ENCODE measurements around the gene CADM2. TPM values are rescaled to one million over a fixed set of nuclear protein-coding genes. Genes with fewer than 3 reads are reported as not detected.

CADM2 gene
- polyA plus RNA-seq, 1 donor from 2014 or later, result 4.5 TPM

GRCh38 chr3:85007195-85008094, 48.7 kb downstream of the CADM2 start:
- Histone ChIP-seq H3K27ac (ENCODE audit: low read length) (no peak overlapping the region), H3K9ac (ENCODE audit: low read length) (no peak overlapping the region), H3F3A (ENCODE audit: insufficient read depth, low read length, poor library complexity, severe bottlenecking) (no peaks in the 10 kb centered on the region)

DNA sequence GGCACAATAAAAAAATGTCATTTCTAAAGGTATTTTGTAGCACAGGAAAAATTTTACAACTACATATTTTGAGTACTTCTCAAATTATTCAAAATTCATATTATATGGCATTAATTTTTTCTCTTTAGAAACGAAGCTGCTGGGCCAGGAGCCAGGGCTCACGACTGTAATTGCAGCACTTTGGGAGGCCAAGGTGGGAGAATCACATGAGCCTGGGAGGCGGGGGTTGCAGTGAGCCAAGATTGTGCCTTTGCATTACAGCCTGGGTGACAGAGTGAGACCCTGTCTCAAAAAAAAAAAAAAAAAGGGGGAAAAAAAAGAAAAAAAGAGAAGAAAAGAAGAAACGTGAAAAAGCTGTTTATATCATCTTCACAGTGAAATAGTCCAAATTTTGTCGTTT, 62.0 kb downstream of the CADM2 start:
- Histone ChIP-seq H3K79me2 (replicated peaks; ENCODE audit: insufficient read depth, low read length) (no peaks in the 10 kb centered on the region), H3K9me2 (ENCODE audit: insufficient read depth, low read length) (no peaks in the 10 kb centered on the region), H2AFZ (ENCODE audit: low read depth, low read length) (no peak overlapping the region), H3F3A (ENCODE audit: insufficient read depth, low read length, poor library complexity, severe bottlenecking) (no peaks in the 10 kb centered on the region), H3K4me3 (ENCODE audit: low read length) (no peak overlapping the region), H3K27ac (ENCODE audit: low read length) (no peak overlapping the region), H4K20me1 (ENCODE audit: insufficient read depth) (no peaks in the 10 kb centered on the region), H3K9me3 (ENCODE audit: low read length) (no peaks in the 10 kb centered on the region), H3K27me3 (ENCODE audit: insufficient read depth, low read depth, low read length) (no peaks in the 10 kb centered on the region), H3K4me2 (ENCODE audit: low read length) (no peak overlapping the region), H3K36me3 (ENCODE audit: insufficient read depth, low read length) (no peaks in the 10 kb centered on the region), H3K9ac (ENCODE audit: low read length) (no peak overlapping the region)
- TF ChIP-seq MXI1 (conservative IDR thresholded peaks at IDR 0.05; ENCODE audit: poor library complexity, severe bottlenecking), result no peak
- no peak for TF ChIP-seq TAF1 (IDR thresholded peaks at IDR 0.05; ENCODE audit: low read depth)
- TF ChIP-seq SMC3 (conservative IDR thresholded peaks at IDR 0.05; ENCODE audit: poor library complexity), result no peak
- no peak for TF ChIP-seq POLR2AphosphoS5 (IDR thresholded peaks at IDR 0.05)
- no peak for TF ChIP-seq RAD21 (conservative IDR thresholded peaks at IDR 0.05)
- TF ChIP-seq, protein P1, sequence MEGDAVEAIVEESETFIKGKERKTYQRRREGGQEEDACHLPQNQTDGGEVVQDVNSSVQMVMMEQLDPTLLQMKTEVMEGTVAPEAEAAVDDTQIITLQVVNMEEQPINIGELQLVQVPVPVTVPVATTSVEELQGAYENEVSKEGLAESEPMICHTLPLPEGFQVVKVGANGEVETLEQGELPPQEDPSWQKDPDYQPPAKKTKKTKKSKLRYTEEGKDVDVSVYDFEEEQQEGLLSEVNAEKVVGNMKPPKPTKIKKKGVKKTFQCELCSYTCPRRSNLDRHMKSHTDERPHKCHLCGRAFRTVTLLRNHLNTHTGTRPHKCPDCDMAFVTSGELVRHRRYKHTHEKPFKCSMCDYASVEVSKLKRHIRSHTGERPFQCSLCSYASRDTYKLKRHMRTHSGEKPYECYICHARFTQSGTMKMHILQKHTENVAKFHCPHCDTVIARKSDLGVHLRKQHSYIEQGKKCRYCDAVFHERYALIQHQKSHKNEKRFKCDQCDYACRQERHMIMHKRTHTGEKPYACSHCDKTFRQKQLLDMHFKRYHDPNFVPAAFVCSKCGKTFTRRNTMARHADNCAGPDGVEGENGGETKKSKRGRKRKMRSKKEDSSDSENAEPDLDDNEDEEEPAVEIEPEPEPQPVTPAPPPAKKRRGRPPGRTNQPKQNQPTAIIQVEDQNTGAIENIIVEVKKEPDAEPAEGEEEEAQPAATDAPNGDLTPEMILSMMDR (IDR thresholded peaks at IDR 0.05; ENCODE audit: poor library complexity, severe bottlenecking), result no peak
- no peak for TF ChIP-seq EP300 (conservative IDR thresholded peaks at IDR 0.05; ENCODE audit: poor library complexity, severe bottlenecking)
- no peak for TF ChIP-seq EZH2 (IDR thresholded peaks at IDR 0.05; ENCODE audit: borderline replicate concordance, insufficient read depth, low read length, poor library complexity, severe bottlenecking)
- TF ChIP-seq, protein P2, sequence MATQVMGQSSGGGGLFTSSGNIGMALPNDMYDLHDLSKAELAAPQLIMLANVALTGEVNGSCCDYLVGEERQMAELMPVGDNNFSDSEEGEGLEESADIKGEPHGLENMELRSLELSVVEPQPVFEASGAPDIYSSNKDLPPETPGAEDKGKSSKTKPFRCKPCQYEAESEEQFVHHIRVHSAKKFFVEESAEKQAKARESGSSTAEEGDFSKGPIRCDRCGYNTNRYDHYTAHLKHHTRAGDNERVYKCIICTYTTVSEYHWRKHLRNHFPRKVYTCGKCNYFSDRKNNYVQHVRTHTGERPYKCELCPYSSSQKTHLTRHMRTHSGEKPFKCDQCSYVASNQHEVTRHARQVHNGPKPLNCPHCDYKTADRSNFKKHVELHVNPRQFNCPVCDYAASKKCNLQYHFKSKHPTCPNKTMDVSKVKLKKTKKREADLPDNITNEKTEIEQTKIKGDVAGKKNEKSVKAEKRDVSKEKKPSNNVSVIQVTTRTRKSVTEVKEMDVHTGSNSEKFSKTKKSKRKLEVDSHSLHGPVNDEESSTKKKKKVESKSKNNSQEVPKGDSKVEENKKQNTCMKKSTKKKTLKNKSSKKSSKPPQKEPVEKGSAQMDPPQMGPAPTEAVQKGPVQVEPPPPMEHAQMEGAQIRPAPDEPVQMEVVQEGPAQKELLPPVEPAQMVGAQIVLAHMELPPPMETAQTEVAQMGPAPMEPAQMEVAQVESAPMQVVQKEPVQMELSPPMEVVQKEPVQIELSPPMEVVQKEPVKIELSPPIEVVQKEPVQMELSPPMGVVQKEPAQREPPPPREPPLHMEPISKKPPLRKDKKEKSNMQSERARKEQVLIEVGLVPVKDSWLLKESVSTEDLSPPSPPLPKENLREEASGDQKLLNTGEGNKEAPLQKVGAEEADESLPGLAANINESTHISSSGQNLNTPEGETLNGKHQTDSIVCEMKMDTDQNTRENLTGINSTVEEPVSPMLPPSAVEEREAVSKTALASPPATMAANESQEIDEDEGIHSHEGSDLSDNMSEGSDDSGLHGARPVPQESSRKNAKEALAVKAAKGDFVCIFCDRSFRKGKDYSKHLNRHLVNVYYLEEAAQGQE (IDR thresholded peaks at IDR 0.05; ENCODE audit: borderline replicate concordance), result no peak

More at GRCh38 chr3:85007195-85008094, 48.7 kb downstream of the CADM2 start:
- Histone ChIP-seq H3K79me2 (replicated peaks; ENCODE audit: insufficient read depth, low read length) (no peaks in the 10 kb centered on the region), H3K36me3 (ENCODE audit: insufficient read depth, low read length) (no peaks in the 10 kb centered on the region), H4K20me1 (ENCODE audit: insufficient read depth) (no peaks in the 10 kb centered on the region), H3K4me3 (ENCODE audit: low read length) (no peak overlapping the region), H2AFZ (ENCODE audit: low read depth, low read length) (no peak overlapping the region), H3K4me2 (ENCODE audit: low read length) (no peak overlapping the region), H3K27me3 (ENCODE audit: insufficient read depth, low read depth, low read length) (no peaks in the 10 kb centered on the region), H3K9me2 (ENCODE audit: insufficient read depth, low read length) (no peaks in the 10 kb centered on the region), H3K9me3 (ENCODE audit: low read length) (no peaks in the 10 kb centered on the region)
- TF ChIP-seq MXI1 (conservative IDR thresholded peaks at IDR 0.05; ENCODE audit: poor library complexity, severe bottlenecking) (no peak), EZH2 (IDR thresholded peaks at IDR 0.05; ENCODE audit: borderline replicate concordance, insufficient read depth, low read length, poor library complexity, severe bottlenecking) (no peak), EP300 (conservative IDR thresholded peaks at IDR 0.05; ENCODE audit: poor library complexity, severe bottlenecking) (no peak), TAF1 (IDR thresholded peaks at IDR 0.05; ENCODE audit: low read depth) (no peak), RAD21 (conservative IDR thresholded peaks at IDR 0.05) (no peak), POLR2AphosphoS5 (IDR thresholded peaks at IDR 0.05) (no peak), SMC3 (conservative IDR thresholded peaks at IDR 0.05; ENCODE audit: poor library complexity) (no peak)
- TF ChIP-seq, protein P2 (IDR thresholded peaks at IDR 0.05; ENCODE audit: borderline replicate concordance), result no peak
- TF ChIP-seq, protein P1 (IDR thresholded peaks at IDR 0.05; ENCODE audit: poor library complexity, severe bottlenecking), result no peak

All from neural cell (in vitro differentiated cells).